Islet precursor cell (in vitro differentiated cells): ENCODE measurements around the gene NIPAL1.
"Not testable (repeated sequence)": the region's sequence is repeated elsewhere in the genome, so short reads cannot be mapped to it uniquely, and the experiment has no call there.

Experiments
- DNase-seq: peaks from one replicate; pipeline ENCODE4 v3.0.0-alpha.2; 2018

NIPAL1 gene

GRCh38 chr4:48016141-48017107 lies at the start of gene NIPAL1, which contains the start of gene CNGA1:
Gene NIPAL1 (plus strand): TSS chr4:48016772. CDS start chr4:48016840, 68 bp downstream.
Gene CNGA1 (minus strand): TSS chr4:48016681. CDS start chr4:47952689, 63,992 bp downstream.
- peak; percentile 96 for DNase-seq

DNA sequence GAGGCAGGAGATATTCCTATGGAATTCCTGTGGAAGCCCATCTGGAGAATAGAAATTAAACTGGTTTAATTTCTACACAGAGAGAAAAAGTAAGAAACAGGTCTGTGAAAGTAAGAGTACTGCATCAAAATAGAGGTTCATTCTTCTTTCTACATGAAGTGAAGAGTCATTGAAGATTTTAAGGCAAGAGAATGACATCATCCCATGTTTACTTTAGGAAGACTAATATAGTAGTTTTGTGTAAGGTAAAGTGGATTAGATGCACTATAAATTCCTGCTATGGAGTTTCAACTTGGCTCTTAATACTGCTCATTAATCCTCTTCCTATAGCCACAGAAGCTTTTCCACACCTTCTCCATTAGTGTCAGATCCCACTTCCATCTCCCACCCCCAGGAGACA lies 47.7 kb upstream of the NIPAL1 start:
- no peak for DNase-seq

DNA sequence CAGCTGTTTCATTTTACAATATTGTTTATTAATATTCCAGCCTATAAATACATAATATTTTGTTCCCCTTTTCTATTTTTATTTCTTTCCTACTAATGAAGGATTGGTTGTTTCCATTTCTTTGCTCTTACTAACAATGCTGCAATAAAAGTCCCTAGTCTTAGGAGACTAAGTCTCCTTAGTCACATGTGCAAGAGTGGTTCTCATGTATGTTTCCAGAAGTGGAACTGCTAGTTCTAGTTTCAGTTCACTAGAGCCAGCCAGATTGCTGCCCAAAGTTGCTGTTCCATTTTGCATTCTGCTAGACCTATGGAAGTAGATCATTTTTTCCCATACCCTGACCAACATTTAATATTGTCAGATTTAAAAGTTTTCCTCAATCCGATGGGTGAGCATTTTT lies 44.4 kb upstream of the NIPAL1 start:
- no peak for DNase-seq

GRCh38 chr4:47972721-47973120 lies 43.9 kb upstream of the NIPAL1 start:
- no peak for DNase-seq

DNA sequence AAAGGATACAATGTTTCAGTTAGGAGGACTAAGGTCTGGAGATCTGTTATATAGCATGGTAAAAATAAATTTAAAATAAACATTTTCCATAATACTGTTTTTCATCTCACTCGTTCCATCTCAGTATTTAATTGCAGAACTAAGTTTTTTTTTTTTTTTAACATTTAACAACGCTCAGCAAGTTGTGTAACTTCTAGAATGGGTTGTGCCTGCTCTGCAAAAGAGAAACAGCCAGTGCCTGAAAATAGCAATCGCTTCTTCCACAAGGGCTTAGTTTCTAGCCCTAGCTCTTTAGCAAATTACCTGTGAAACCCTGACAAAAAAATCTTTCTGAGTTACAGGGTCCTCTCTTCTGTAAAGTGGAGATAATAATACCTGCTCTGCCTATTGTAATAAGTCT lies 42.0 kb upstream of the NIPAL1 start:
- no peak for DNase-seq

GRCh38 chr4:47990145-47990544 lies 26.4 kb upstream of the NIPAL1 start:
- DNase-seq, result no peak

DNA sequence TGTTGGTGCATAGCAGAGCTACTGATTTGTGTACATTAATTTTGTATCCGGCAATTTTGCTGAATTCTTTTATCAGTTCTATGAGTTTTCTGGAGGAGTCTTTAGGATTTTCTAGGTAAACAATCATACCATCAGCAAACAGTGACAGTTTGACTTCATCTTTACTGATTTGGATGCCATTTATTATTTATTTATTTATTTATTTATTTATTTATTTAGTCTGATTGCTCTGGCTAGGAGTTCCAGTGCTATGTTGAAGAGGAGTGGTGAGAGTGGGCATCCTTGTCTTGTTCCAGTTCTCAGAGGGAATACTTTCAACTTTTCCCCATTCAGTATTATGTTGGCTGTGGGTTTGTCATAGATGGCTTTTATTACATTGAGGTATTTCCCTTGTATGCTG lies 24.1 kb upstream of the NIPAL1 start:
- DNase-seq, result not testable (repeated sequence)

- DNase-seq, result no peak
Measured at GRCh38 chr4:47996021-47996420, 20.6 kb upstream of the NIPAL1 start.

GRCh38 chr4:48002267-48002666 lies 14.3 kb upstream of the NIPAL1 start:
- DNase-seq, result no peak

DNA sequence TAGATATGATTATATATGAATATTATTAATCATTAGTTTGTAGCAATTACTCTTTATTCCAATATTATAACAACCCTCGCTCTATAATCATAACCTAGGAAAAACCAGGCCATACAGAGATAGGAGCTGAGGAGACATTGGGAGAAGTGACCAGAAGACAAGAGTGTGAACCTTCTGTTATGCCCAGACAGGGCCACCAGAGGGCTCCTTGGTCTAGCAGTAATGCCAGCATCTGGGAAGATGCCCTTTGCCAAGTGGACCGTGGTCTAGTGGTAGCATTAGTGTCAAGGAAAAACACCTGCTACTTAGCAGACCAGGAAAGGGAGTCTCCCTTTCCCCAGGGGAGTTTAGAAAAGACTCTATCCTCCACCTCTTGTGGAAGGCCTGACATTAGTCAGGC lies 13.0 kb upstream of the NIPAL1 start:
- not testable (repeated sequence) for DNase-seq

GRCh38 chr4:48005781-48006180 lies 10.8 kb upstream of the NIPAL1 start:
- DNase-seq, result no peak

DNA sequence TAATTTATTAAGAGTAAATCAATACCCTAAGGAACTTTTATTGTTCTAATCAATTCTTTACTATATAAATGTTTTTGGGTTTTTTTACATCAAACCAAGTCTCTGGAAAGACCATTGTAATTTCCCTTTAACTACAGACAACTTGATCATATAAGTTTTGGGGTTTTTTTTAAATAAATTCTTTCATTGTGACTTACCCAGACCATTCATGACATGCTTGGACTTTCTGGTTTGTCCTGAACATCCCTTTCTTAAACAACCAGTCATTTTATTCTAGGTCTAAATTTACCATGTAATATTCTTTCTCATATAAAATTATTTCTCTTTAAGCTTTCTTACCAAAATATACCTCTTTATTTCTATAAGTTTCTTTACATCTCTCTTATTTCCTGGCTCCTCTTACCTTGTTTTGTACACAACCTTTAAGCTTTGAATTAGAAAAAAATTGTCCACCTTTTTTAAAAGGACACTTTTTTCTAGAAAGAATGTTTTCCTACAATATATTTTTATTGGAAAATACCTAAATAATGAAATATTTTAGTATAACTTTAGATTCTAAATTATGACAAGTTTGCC lies 8.5 kb upstream of the NIPAL1 start:
- DNase-seq, result no peak

GRCh38 chr4:48010906-48011305 lies 5.7 kb upstream of the NIPAL1 start:
- DNase-seq, result not testable (repeated sequence)

DNA sequence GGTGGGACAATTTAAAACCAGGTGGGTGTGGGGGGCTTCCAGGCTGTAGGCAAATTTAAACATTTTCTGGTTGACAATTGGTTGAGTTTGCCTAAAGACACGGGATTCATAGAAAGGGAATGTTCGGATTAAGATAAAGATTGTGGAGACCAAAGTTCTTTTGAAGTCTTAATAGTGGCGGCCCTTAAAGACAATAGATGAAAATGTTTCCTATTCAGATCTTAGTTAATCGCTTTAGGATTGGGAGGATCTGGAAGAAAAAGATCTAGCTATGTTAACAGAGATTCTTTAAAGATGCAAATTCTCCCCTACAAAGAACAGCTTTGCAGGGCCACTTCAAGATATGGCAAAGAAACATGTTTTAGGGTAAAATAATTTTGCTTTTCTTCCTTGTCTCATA lies 4.8 kb upstream of the NIPAL1 start:
- DNase-seq, result no peak

DNA sequence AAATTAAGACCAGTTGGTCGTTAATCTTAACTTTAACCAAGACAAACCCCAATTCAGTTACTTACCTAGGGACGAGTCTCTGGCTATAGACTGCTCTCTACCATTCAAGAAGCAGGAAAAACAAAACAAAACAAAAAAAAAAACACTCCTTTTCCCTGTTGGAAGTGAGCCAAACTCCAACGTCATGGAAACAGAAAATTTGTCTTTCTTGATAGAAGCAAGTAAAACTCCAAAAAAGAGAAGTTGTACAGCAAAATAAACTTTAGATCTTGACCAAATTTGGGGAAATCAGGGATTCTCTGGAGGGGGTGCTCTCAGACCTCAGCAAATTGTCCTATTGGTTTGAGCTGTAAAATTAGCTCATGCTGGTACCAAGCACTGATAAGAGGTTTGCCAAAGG lies 3.7 kb upstream of the NIPAL1 start:
- DNase-seq, result no peak

DNA sequence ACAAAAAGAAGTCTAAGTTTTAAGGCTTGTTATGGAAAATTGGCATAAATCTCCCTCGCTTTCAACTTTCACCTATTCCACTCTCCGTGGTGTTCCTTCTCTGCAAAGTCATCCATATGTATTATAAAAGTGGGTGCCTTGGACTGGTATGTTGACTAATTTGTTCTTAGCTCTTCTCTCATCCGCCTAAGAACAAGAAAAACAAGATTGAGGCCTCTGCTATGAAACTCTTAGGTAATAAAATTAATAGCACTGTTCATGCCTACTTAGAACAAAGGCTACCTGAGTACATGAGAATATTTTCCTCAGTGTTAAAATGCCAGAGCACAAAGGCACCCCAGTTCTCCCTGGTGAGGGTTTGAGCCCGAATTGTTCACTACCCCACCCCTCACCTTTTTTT lies 1.4 kb upstream of the NIPAL1 start:
- DNase-seq, result no peak

DNA sequence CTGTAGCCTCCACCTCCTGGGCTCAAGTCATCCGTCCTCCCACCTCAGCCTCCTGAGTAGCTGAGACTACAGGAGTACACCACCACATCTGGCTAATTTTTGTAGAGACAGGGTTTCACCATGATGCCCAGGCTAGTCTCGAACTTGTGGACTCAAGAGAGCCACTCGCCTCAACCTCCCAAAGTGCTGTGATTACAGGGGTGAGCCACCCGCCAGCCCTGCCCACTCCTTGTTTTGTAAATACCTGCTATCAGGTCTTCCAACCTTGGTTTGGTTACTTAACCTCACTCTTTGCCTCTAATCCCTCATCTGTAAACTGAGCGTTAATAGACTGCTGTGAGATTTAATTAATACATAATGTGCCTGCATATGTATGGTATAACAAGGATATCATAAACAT lies 894 bp upstream of the NIPAL1 start:
- no peak for DNase-seq

DNA sequence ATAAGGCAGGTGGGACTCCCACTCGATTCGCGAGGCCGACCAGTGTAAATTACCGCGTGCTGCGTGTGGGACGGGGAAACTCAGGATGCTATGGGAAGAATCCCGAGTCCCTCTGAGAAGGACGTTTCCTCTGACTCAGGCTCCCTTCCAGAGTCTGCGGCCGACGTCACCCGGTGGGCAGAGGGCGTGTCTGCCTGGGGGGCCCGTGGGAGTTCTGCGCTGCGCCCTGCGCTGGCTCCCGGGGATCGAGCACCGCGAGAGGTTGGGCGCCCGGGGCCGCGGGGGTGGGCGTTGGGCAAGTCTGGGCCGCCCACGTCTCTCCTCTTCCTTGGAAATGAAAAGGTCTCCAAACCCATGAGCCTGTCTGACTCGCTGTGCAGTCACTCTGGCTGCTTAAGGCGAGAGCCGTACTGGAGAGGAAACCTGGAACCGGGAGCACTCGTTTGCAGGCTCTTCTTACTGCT lies 568 bp downstream of the NIPAL1 start:
- DNase-seq, result peak; percentile 97

DNA sequence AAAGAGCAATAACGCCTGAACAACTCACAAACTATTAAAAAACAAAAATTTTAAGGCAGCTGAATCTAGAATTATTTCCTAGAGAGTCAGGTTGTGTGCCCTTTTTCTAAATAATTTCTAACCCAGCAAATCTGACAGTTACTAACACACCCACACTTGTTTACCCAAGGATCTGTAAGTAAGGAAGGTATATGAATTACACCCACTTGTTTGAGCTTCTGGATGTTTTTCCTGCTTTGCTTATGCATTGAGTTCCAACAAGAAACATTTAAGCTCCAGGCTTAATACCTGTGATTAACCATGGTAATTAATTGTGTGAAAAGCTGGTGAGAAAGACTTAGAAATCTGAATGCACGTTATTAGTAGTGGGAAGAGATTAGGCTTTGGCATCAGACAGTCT lies 1.5 kb downstream of the NIPAL1 start:
- no peak for DNase-seq

GRCh38 chr4:48021100-48021499 lies 4.5 kb downstream of the NIPAL1 start:
- DNase-seq, result no peak

DNA sequence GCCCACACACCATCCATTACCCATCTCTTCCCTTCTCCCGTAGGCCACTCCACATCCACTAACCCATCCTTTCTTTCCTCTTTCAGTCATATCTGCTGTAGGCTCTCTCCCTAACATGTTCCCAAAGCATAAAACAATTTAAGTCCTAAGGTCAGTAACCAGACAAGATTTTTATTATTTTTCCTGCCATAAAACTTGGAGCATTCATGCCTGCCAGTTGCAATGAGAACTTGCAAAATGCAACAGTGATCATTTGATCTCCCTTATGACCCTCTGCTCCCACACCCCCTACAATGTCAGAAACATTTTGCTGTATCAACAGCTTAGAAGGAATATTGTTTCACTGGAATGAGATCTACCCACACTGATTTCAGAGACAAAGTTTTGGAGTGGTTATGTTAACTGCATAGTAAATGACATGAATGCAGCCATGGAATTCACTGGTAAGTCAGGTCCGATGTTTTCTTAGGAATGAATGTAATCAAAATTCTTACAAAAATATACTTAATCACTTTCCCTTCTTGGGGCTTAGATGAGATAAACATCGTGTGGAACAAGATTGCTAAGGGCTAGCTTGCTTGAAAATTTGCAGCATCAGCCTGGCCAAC lies 5.7 kb downstream of the NIPAL1 start:
- DNase-seq, result no peak

- DNase-seq, result no peak
Measured at GRCh38 chr4:48024522-48024921, 8.0 kb downstream of the NIPAL1 start.

DNA sequence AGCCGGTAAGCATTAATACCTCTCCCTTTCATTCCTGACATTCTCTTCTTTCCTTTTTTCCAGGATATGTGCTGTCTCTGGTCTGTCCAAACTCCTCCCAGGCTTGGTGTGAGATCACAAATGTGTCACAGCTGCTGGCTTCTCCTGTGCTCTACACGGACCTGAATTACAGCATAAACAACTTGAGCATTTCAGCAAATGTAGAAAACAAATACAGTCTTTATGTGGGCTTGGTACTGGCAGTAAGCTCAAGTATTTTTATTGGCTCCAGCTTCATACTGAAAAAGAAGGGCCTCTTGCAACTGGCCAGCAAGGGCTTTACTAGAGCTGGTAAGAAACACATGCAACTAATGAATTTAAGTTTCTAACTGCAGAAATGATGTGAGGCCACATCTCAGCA lies 8.4 kb downstream of the NIPAL1 start:
- DNase-seq, result peak; percentile 59

DNA sequence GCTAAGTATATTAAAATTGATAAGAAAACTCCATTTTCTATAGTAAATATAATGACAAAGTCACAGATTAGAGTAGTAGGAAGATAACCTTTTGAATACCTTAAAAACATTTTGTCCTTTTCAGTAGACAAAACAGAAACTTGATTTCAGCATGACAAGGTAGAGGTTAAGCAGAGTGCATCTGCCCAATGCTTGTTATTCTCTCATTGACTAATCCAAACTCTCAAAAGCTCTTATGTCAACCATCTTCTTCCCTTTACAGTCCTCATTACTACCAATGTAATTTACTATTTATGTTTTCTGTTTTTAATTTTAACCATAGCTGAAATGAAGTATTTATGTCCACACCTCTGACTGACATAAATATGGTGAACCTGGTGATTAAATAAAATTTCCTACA lies 11.1 kb downstream of the NIPAL1 start:
- DNase-seq, result no peak
